NT2/D1 (cell line): ENCODE measurements around the gene TMEM260.

ENCODE experiments used
- DNase-seq: peaks from one replicate; pipeline ENCODE4 v3.0.0-alpha.2; 2011; ENCODE audit warnings: low read depth, low spot score
- H3K27me3 ChIP-seq: 2 replicates; pipeline ENCODE4 v1.6.0; 2011; ENCODE audit warnings: mild to moderate bottlenecking; ENCODE audit not compliant: insufficient read length, insufficient read depth
- H3K36me3 ChIP-seq: 2 replicates; pipeline ENCODE4 v1.6.1; 2011; ENCODE audit warnings: mild to moderate bottlenecking, low read length, mixed read lengths; ENCODE audit not compliant: insufficient read depth, insufficient read length
- H3K4me1 ChIP-seq: 2 replicates; pipeline ENCODE4 v1.5.1; 2011; ENCODE audit not compliant: insufficient read depth, insufficient read length
- H3K4me3 ChIP-seq: 2 replicates; pipeline ENCODE4 v1.5.1; 2011; ENCODE audit warnings: low read depth; ENCODE audit not compliant: insufficient read length
- H3K9ac ChIP-seq: 2 replicates; pipeline ENCODE4 v1.6.0; 2011; ENCODE audit warnings: low read depth; ENCODE audit not compliant: insufficient read length
- H3K9me3 ChIP-seq: 2 replicates; pipeline ENCODE4 v1.5.1; 2011; ENCODE audit warnings: mild to moderate bottlenecking, low read length; ENCODE audit not compliant: insufficient read depth
- SUZ12 ChIP-seq: IDR thresholded peaks from 2 replicates; pipeline ENCODE4 v1.6.1; 2011; ENCODE audit not compliant: insufficient read length, insufficient read depth; ENCODE audit errors: extremely low read depth
- YY1 ChIP-seq: IDR thresholded peaks from 2 replicates; pipeline ENCODE4 v1.6.1; 2011; ENCODE audit not compliant: insufficient read length, insufficient read depth
- ZNF274 ChIP-seq: IDR thresholded peaks from 2 replicates; pipeline ENCODE4 v1.6.1; 2011; ENCODE audit warnings: mild to moderate bottlenecking, low read depth, low read length

TMEM260 gene

GRCh38 chr14:56579345-56580220 is at the start of gene TMEM260:
TSS of gene TMEM260 (plus strand) at chr14:56579798. CDS start at chr14:56579915, 117 bp downstream.
- no peak for TF ChIP-seq SUZ12
- no peak for TF ChIP-seq YY1
- TF ChIP-seq ZNF274 = no peak
- DNase-seq = peak; percentile 79
- Histone ChIP-seq H3K4me3 (peak within 1 kb of the TSS; percentile 96), H3K36me3 (no peaks in the 10 kb centered on the region), H3K9ac (peak within 1 kb of the TSS; percentile 94), H3K27me3 (no peaks in the 10 kb centered on the region), H3K4me1 (no peaks in the 10 kb centered on the region), H3K9me3 (no peaks in the 10 kb centered on the region)

- TF ChIP-seq ZNF274 (no peak), SUZ12 (no peak), YY1 (no peak)
- H3K36me3 ChIP-seq = no peaks in the 10 kb centered on the region
- no peaks in the 10 kb centered on the region for H3K27me3 ChIP-seq
- H3K4me1 ChIP-seq = no peaks in the 10 kb centered on the region
- H3K9ac ChIP-seq = no peak overlapping the region
- H3K4me3 ChIP-seq = no peak overlapping the region
- DNase-seq = no peak
- H3K9me3 ChIP-seq = no peaks in the 10 kb centered on the region
Measured at GRCh38 chr14:56532546-56532945, 47.1 kb upstream of the TMEM260 start.

GRCh38 chr14:56534656-56535055 is 44.9 kb upstream of the TMEM260 start:
- H3K9me3 ChIP-seq = no peaks in the 10 kb centered on the region
- TF ChIP-seq ZNF274 = no peak
- H3K27me3 ChIP-seq = no peaks in the 10 kb centered on the region

GRCh38 chr14:56539862-56540261 is 39.7 kb upstream of the TMEM260 start:
- H3K4me3 ChIP-seq = no peak overlapping the region
- no peaks in the 10 kb centered on the region for H3K4me1 ChIP-seq

More at GRCh38 chr14:56534656-56535055, 44.9 kb upstream of the TMEM260 start:
- Histone ChIP-seq H3K4me3 (no peak overlapping the region), H3K36me3 (no peaks in the 10 kb centered on the region), H3K9ac (no peak overlapping the region), H3K4me1 (no peaks in the 10 kb centered on the region)
- DNase-seq = no peak

GRCh38 chr14:56543436-56543835 is 36.2 kb upstream of the TMEM260 start:
- TF ChIP-seq YY1 (no peak), SUZ12 (no peak), ZNF274 (no peak)
- H3K36me3 ChIP-seq = no peaks in the 10 kb centered on the region
- H3K27me3 ChIP-seq = no peaks in the 10 kb centered on the region
- no peak overlapping the region for H3K9ac ChIP-seq
- no peaks in the 10 kb centered on the region for H3K9me3 ChIP-seq
- no peak overlapping the region for H3K4me3 ChIP-seq
- H3K4me1 ChIP-seq = no peaks in the 10 kb centered on the region
- no peak for DNase-seq

More at GRCh38 chr14:56539862-56540261, 39.7 kb upstream of the TMEM260 start:
- TF ChIP-seq ZNF274 (no peak), YY1 (no peak), SUZ12 (no peak)
- no peaks in the 10 kb centered on the region for H3K27me3 ChIP-seq
- H3K9ac ChIP-seq = no peak overlapping the region
- H3K9me3 ChIP-seq = no peaks in the 10 kb centered on the region
- no peak for DNase-seq
- no peaks in the 10 kb centered on the region for H3K36me3 ChIP-seq

GRCh38 chr14:56549721-56550120 is 29.9 kb upstream of the TMEM260 start:
- no peak for DNase-seq
- Histone ChIP-seq H3K36me3 (no peaks in the 10 kb centered on the region), H3K4me3 (no peak overlapping the region), H3K9ac (no peak overlapping the region), H3K4me1 (no peaks in the 10 kb centered on the region), H3K9me3 (no peaks in the 10 kb centered on the region), H3K27me3 (no peaks in the 10 kb centered on the region)
- TF ChIP-seq ZNF274 = no peak

GRCh38 chr14:56552615-56553014 is 27.0 kb upstream of the TMEM260 start:
- Histone ChIP-seq H3K9me3 (no peaks in the 10 kb centered on the region), H3K4me1 (no peaks in the 10 kb centered on the region), H3K4me3 (no peak overlapping the region), H3K27me3 (no peaks in the 10 kb centered on the region), H3K36me3 (no peaks in the 10 kb centered on the region), H3K9ac (no peak overlapping the region)
- DNase-seq = peak; percentile 9
- no peak for TF ChIP-seq SUZ12
- TF ChIP-seq ZNF274 = no peak
- no peak for TF ChIP-seq YY1
